ENCODE measurements around the gene CACNA1C. TPM values are rescaled to one million over a fixed set of nuclear protein-coding genes. Genes with fewer than 3 reads are reported as not detected.

The CACNA1C gene
- total RNA-seq, 1 experiment from 2014 or later: 1.1 TPM

DNA sequence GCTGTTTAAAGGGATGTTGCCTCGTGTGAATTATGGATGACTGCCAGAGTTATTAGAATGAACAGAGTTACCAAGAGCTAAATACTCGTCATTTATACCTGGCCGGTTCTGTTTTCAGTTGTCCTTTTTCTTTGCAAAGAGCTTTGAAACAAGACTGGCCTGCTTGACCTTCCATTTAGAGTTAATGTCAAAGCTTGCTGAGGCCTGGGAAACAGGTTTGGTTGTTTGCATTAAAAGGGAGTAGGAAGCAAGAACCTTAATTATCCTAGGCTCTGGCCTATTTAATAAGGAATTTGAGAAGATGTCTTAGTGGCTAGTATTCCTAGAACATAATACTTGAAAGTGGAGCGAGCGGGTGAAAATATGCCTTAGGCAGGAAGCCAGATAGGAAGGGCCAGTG, 233.3 kb downstream of the CACNA1C start:
- no peak overlapping the region for H4K5ac ChIP-seq (ENCODE audit: insufficient read length, low read depth, low read length)
- H2BK15ac ChIP-seq (ENCODE audit: low read depth, low read length): no peak overlapping the region
- no peak overlapping the region for H3K4me2 ChIP-seq (ENCODE audit: insufficient read depth, insufficient read length, low read length)
- no peak overlapping the region for H3K9ac ChIP-seq (ENCODE audit: extremely low read depth, insufficient read length, low read length)
- peaks cover 3% of the 10 kb centered on the region; the same call in 1 of the 2 replicates for H3K27me3 Mint-ChIP-seq (ENCODE audit: low read depth)
- H3K4me1 Mint-ChIP-seq: peaks cover 66 to 76% of the 10 kb centered on the region in 2 experiments
- no peak overlapping the region for H2AFZ ChIP-seq (ENCODE audit: low read length)
- no peak overlapping the region for H4K8ac ChIP-seq (replicated peaks; ENCODE audit: insufficient read length, low read depth, low read length)
- H3K36me3 Mint-ChIP-seq (ENCODE audit: insufficient read depth in 1 of 3, low read depth in 3 of 3): no peaks in the 10 kb centered on the region
- no peak overlapping the region for H4K91ac ChIP-seq (ENCODE audit: insufficient read length, low read depth, low read length)
- H3K9me3 ChIP-seq (ENCODE audit: control insufficient read depth, low read depth, low read length): no peaks in the 10 kb centered on the region
- H4K20me1 ChIP-seq (ENCODE audit: control insufficient read depth, insufficient read depth, insufficient read length): no peaks in the 10 kb centered on the region
- H2BK12ac ChIP-seq (ENCODE audit: insufficient read length, low read depth, low read length): no peak overlapping the region
- no peak overlapping the region for H3K14ac ChIP-seq (ENCODE audit: insufficient read depth, low read length)
- no peak overlapping the region for H2BK120ac ChIP-seq (ENCODE audit: low read depth, low read length, poor library complexity, severe bottlenecking)
- H3K27ac ChIP-seq (ENCODE audit: insufficient read length, low read depth, low read length): no peak overlapping the region
- no peak overlapping the region for H2BK20ac ChIP-seq (ENCODE audit: low read depth, low read length, poor library complexity, severe bottlenecking)
- no peak overlapping the region for H3K56ac ChIP-seq (ENCODE audit: insufficient read length, low read depth, low read length)
- no peak overlapping the region for H2AK5ac ChIP-seq (ENCODE audit: insufficient read length, low read length)
- H3K4me1 ChIP-seq (ENCODE audit: insufficient read depth, low read length): peaks cover 2% of the 10 kb centered on the region; the same call in 1 of the 2 replicates
- H2BK5ac ChIP-seq (ENCODE audit: insufficient read length, low read length): no peak overlapping the region
- no peak overlapping the region for H3T11ph ChIP-seq (ENCODE audit: low read length)
- H3K27me3 ChIP-seq (ENCODE audit: insufficient read depth, low read length): no peaks in the 10 kb centered on the region
- H3K27ac Mint-ChIP-seq: no peak overlapping the region; a peak in 1 of 7 replicates
- H3K79me1 ChIP-seq (ENCODE audit: insufficient read depth, low read depth, low read length, poor library complexity, severe bottlenecking): no peaks in the 10 kb centered on the region
- peaks cover 0 to 7% of the 10 kb centered on the region in 2 experiments; a peak in 2 of 5 replicates for H3K9me3 Mint-ChIP-seq
- WGBS (ENCODE audit: extremely low coverage, insufficient read length, low lambda C conversion rate): no CpG with 5 or more reads among the region's 5 CpGs
- no peak overlapping the region for H3K23ac ChIP-seq (ENCODE audit: insufficient read length, low read depth, low read length)
- H3K4me3 Mint-ChIP-seq: no peak overlapping the region
- H3K79me2 ChIP-seq (ENCODE audit: insufficient read depth, low read length): no peaks in the 10 kb centered on the region
- H3K18ac ChIP-seq (ENCODE audit: insufficient read length, low read depth, low read length): no peak overlapping the region
- no peak for DNase-seq
- no peak overlapping the region for H3K4ac ChIP-seq (ENCODE audit: low read depth, low read length)
- TF ChIP-seq, protein P1, sequence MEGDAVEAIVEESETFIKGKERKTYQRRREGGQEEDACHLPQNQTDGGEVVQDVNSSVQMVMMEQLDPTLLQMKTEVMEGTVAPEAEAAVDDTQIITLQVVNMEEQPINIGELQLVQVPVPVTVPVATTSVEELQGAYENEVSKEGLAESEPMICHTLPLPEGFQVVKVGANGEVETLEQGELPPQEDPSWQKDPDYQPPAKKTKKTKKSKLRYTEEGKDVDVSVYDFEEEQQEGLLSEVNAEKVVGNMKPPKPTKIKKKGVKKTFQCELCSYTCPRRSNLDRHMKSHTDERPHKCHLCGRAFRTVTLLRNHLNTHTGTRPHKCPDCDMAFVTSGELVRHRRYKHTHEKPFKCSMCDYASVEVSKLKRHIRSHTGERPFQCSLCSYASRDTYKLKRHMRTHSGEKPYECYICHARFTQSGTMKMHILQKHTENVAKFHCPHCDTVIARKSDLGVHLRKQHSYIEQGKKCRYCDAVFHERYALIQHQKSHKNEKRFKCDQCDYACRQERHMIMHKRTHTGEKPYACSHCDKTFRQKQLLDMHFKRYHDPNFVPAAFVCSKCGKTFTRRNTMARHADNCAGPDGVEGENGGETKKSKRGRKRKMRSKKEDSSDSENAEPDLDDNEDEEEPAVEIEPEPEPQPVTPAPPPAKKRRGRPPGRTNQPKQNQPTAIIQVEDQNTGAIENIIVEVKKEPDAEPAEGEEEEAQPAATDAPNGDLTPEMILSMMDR (conservative IDR thresholded peaks at IDR 0.05): no peak
- no peaks in the 10 kb centered on the region for H3K23me2 ChIP-seq (ENCODE audit: insufficient read length, low read depth, low read length, poor library complexity, severe bottlenecking)

Data from H9 (cell line).